HepG2 (cell line): ENCODE results near the gene KIAA0232. TPM values are rescaled to one million over a fixed set of nuclear protein-coding genes. Genes with fewer than 3 reads are reported as not detected.

ENCODE experiments used
- AHDC1 ChIP-seq: sonication (generic); formaldehyde crosslinking; IDR thresholded peaks from 2 replicates; pipeline ENCODE4 v1.5.1; 2020; ENCODE audit warnings: mild to moderate bottlenecking, missing genetic modification reagents, borderline replicate concordance
- ATF4 ChIP-seq, 2 experiments: fragments of 450-650 bp in 1 of 2; sonication (generic) in 1 of 2; formaldehyde crosslinking; IDR thresholded peaks; 2 replicates each; pipeline versions ENCODE4 v1.5.0 to v1.8.0; 2020 to 2022; ENCODE audit warnings: mild to moderate bottlenecking in 1 of 2, missing genetic modification reagents in 1 of 2
- CEBPB ChIP-seq: IDR thresholded peaks from 2 replicates; pipeline ENCODE4 v1.6.1; 2011; ENCODE audit warnings: low read depth, low read length, improper control_type of control experiment, borderline replicate concordance
- HMGXB4 ChIP-seq, 2 experiments: sonication (generic) in 1 of 2; formaldehyde crosslinking in 1 of 2; IDR thresholded peaks; 2 replicates each; pipeline versions ENCODE4 v1.4.0 to v1.6.1; 2018 to 2020; ENCODE audit warnings: missing genetic modification reagents in 2 of 2, borderline replicate concordance in 1 of 2, low read depth in 1 of 2, mild to moderate bottlenecking in 1 of 2, missing biosample characterization in 1 of 2
- IKZF4 ChIP-seq: sonication (generic); formaldehyde crosslinking; IDR thresholded peaks from 2 replicates; pipeline ENCODE4 v1.5.1; 2020; ENCODE audit warnings: borderline replicate concordance, mild to moderate bottlenecking, low read depth, missing genetic modification reagents; ENCODE audit errors: not compliant biosample characterization
- MTA1 ChIP-seq: sonication (generic); formaldehyde crosslinking; IDR thresholded peaks from 2 replicates; pipeline ENCODE4 v1.4.0; 2020; ENCODE audit warnings: missing genetic modification reagents, mild to moderate bottlenecking, borderline replicate concordance
- PPARG ChIP-seq: conservative IDR thresholded peaks from 2 replicates; pipeline ENCODE4 v1.6.1; 2016; ENCODE audit warnings: missing biosample characterization, missing genetic modification reagents
- REL ChIP-seq: sonication (generic); formaldehyde crosslinking; conservative IDR thresholded peaks from 2 replicates; pipeline ENCODE4 v1.8.0; 2022; ENCODE audit warnings: mild to moderate bottlenecking, missing genetic modification reagents, moderate library complexity
- TBL1XR1 ChIP-seq: fragments of 150-350 bp; IDR thresholded peaks from 2 replicates; pipeline ENCODE4 v1.6.1; 2014; ENCODE audit warnings: borderline replicate concordance, low read length; ENCODE audit not compliant: partially characterized antibody
- ZBTB44 ChIP-seq: sonication (generic); formaldehyde crosslinking; IDR thresholded peaks from 2 replicates; pipeline ENCODE4 v1.4.0; 2020; ENCODE audit warnings: missing genetic modification reagents
- ZNF367 ChIP-seq: sonication (generic); formaldehyde crosslinking; IDR thresholded peaks from 2 replicates; pipeline ENCODE4 v1.4.0; 2020; ENCODE audit warnings: missing genetic modification reagents, borderline replicate concordance
- ZSCAN9 ChIP-seq: IDR thresholded peaks from 2 replicates; pipeline ENCODE4 v1.6.1; 2016; ENCODE audit warnings: borderline replicate concordance
- polyA plus RNA-seq, 8 experiments: library from polyadenylated mRNA; depleted of rRNA in 3 of 8; stranded (reverse) in 7 of 8; unstranded in 1 of 8; fragments of >200 nt; fragmentation: Illumina TruSeq in 4 of 8; extraction: Trizol in 4 of 8; gene quantifications; 2 replicates each; pipeline versions ENCODE4 v1.2.1 to v1.2.3, GENCODE V29; 2011 to 2016; ENCODE audit warnings: low read depth in 4 of 8, missing spikeins in 1 of 8, mixed read lengths in 1 of 8; ENCODE audit not compliant: insufficient read depth in 1 of 8
- total RNA-seq, 5 experiments: library from RNA; depleted of rRNA; stranded (reverse); fragments of >200 nt; fragmentation: Illumina TruSeq; extraction: Trizol; gene quantifications; 2 replicates each; pipeline ENCODE4 v1.2.3, GENCODE V29; 2016; ENCODE audit warnings: low read depth in 1 of 5
- TF ChIP-seq, protein P1 (sequence below): sonication (generic); formaldehyde crosslinking; IDR thresholded peaks from 2 replicates; pipeline ENCODE4 v1.5.0; 2020; ENCODE audit warnings: mild to moderate bottlenecking, missing genetic modification reagents
- TF ChIP-seq, protein P2 (sequence below): sonication (generic); formaldehyde crosslinking; IDR thresholded peaks from 2 replicates; pipeline ENCODE4 v1.8.1; 2023; ENCODE audit warnings: missing genetic modification reagents, mild to moderate bottlenecking, borderline replicate concordance

Gene KIAA0232
- total and polyA plus RNA-seq, 2 of the 13 experiments (the other 11 are each of a cell fraction or from before 2014, with no cell fraction given): 7.8 to 17.1 TPM

DNA sequence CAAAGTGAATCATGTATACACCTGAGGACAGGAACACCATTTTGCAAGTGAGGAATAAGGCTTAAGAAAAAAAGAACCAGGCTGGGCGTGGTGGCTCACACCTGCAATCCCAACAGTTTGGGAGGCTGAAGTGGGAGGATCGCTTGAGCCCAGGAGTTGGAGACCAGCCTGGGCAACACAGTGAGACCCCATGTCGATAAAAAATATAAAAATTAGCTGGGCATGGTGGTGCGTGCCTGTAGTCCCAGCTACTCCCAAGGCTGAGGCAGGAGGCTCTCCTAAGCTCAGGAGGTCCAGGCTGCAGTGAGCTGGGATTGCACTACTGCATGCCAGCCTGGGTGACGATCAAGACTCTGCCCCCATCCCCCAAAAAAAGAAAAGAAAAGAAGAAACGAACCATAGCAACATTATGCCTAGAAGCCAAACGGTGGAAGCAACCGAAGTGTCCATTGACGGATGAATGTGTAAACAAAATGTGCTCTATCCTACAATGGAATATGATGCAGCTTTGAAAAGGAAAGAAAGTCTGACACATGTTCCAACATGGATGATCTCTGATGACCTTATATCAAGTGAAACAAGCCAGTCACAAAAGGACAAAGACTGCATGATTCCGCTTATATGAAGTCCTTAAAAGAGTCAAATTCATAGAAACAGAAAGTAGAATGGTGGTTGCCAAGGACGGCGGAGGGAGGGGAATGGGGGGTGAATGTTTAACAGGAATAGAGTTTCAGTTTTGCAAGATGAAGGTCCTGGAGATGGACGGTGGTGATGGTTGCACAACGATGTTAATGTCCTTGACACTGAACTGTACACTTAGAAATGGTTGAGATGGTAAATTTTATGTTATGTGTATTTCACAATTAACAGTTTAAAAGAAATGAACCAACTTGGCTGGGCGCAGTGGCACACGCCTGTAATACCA is 8.6 kb upstream of the KIAA0232 start (continued):
- TF ChIP-seq AHDC1 (CRISPR knock-in tag): peak; percentile 77; the same call in 1 of the 2 replicates
- TF ChIP-seq IKZF4: no peak
- TF ChIP-seq CEBPB: peak; percentile 99
- TF ChIP-seq, protein P1, sequence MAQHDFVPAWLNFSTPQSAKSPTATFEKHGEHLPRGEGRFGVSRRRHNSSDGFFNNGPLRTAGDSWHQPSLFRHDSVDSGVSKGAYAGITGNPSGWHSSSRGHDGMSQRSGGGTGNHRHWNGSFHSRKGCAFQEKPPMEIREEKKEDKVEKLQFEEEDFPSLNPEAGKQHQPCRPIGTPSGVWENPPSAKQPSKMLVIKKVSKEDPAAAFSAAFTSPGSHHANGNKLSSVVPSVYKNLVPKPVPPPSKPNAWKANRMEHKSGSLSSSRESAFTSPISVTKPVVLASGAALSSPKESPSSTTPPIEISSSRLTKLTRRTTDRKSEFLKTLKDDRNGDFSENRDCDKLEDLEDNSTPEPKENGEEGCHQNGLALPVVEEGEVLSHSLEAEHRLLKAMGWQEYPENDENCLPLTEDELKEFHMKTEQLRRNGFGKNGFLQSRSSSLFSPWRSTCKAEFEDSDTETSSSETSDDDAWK (CRISPR knock-in tag): no peak
- peak in 1 of 2 experiments; percentile 71; a peak in 2 of 4 replicates for TF ChIP-seq ATF4 (CRISPR knock-in tag; IDR thresholded peaks at IDR 0.05)
- TF ChIP-seq, protein P2, sequence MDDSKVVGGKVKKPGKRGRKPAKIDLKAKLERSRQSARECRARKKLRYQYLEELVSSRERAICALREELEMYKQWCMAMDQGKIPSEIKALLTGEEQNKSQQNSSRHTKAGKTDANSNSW (CRISPR knock-in tag): no peak
- peak in 1 of 2 experiments; percentile 53; a peak in 1 of 4 replicates for TF ChIP-seq HMGXB4 (CRISPR knock-in tag; IDR thresholded peaks at IDR 0.05; ENCODE audit: borderline replicate concordance in 1 of 2, low read depth in 1 of 2)
- TF ChIP-seq ZBTB44 (CRISPR knock-in tag): no peak
- TF ChIP-seq TBL1XR1: peak; percentile 91
- TF ChIP-seq REL (CRISPR knock-in tag): 0 out of 2 replicates have a peak, but pooled peaks have one; percentile 70
- no peak for TF ChIP-seq ZNF367
- TF ChIP-seq PPARG (CRISPR knock-in tag): peak; percentile 84
- TF ChIP-seq MTA1: no peak; the same call in 1 of the 2 replicates
- TF ChIP-seq ZSCAN9 (CRISPR knock-in tag): no peak
